B cell (primary cell): ENCODE results near the gene BRDT. TPM values are rescaled to one million over a fixed set of nuclear protein-coding genes. Genes with fewer than 3 reads are reported as not detected.

Experiments used
- ATAC-seq: fragments of 200-7000 bp; cut with Tn5 transposase; one replicate; pipeline ENCODE4 v1.10.0; 2021; ENCODE audit warnings: low read depth, mild to moderate bottlenecking, moderate number of reproducible peaks, moderate library complexity
- CTCF ChIA-PET: fragments of 350-600 bp; sonication (Branson Sonifier 250); formaldehyde crosslinking; loops from one replicate; lab custom pipeline; 2021; ENCODE audit warnings: antibody characterized with exemption, inconsistent platforms; lab: Charles Lee
- POLR2A ChIA-PET: fragments of 350-600 bp; sonication (Branson Sonifier 250); formaldehyde crosslinking; loops from one replicate; lab custom pipeline; 2021; ENCODE audit warnings: antibody characterized with exemption; lab: Charles Lee
- DNase-seq: peaks from one replicate; pipeline ENCODE4 v3.0.0; 2013
- H2AFZ ChIP-seq: 2 replicates; pipeline ENCODE4 v1.6.1; 2012; ENCODE audit warnings: mild to moderate bottlenecking, low read depth, low read length; ENCODE audit not compliant: insufficient read depth, poor library complexity, severe bottlenecking
- H3K27ac ChIP-seq, 2 donors: 1 replicate in 1 of 2; 2 replicates in 1 of 2; pipeline ENCODE4 v1.5.1; 2012 to 2013; ENCODE audit warnings: low read length in 2 of 2, mild to moderate bottlenecking in 2 of 2, moderate library complexity in 1 of 2
- H3K27me3 ChIP-seq, 4 experiments: fragments of 200-600 bp in 1 of 4; sonication (generic) in 1 of 4; replicated peaks in 1 of 4; 1 replicate in 2 of 4; 2 replicates in 2 of 4; pipeline versions ENCODE4 v1.6.1 to v1.7.0; 2013 to 2016; ENCODE audit warnings: low read length in 3 of 4, mild to moderate bottlenecking in 2 of 4, mixed read lengths in 1 of 4, moderate library complexity in 1 of 4; ENCODE audit not compliant: insufficient read depth in 4 of 4, control insufficient read depth in 3 of 4; ENCODE audit errors: control extremely low read depth in 1 of 4
- H3K36me3 ChIP-seq, 2 experiments: replicated peaks in 1 of 2; 1 replicate in 1 of 2; 2 replicates in 1 of 2; pipeline versions ENCODE4 v1.6.1 to v1.7.1; 2013; ENCODE audit warnings: low read length in 1 of 2; ENCODE audit not compliant: insufficient read depth in 2 of 2, control insufficient read depth in 1 of 2; ENCODE audit errors: control extremely low read depth in 1 of 2, extremely low read depth in 1 of 2
- H3K4me1 ChIP-seq, 2 donors: fragments of 200-600 bp in 1 of 2; sonication (generic) in 1 of 2; 1 replicate in 1 of 2; 2 replicates in 1 of 2; pipeline versions ENCODE4 v1.5.1 to v1.6.1; 2013 to 2017; ENCODE audit warnings: low read length in 2 of 2; ENCODE audit not compliant: control insufficient read depth in 2 of 2, insufficient read depth in 2 of 2
- H3K4me2 ChIP-seq: replicated peaks from 2 replicates; pipeline ENCODE3; 2012; ENCODE audit warnings: mild to moderate bottlenecking, low read depth, low read length; ENCODE audit not compliant: poor library complexity, severe bottlenecking
- H3K4me3 ChIP-seq, 5 experiments: fragments of 200-600 bp in 1 of 5; sonication (generic) in 1 of 5; 1 replicate in 3 of 5; 2 replicates in 2 of 5; pipeline versions ENCODE4 v1.5.1 to v1.7.0; 2011 to 2016; ENCODE audit warnings: low read length in 4 of 5, mild to moderate bottlenecking in 4 of 5, low read depth in 2 of 5, control low read depth in 1 of 5, moderate library complexity in 1 of 5; ENCODE audit not compliant: insufficient read depth in 1 of 5; ENCODE audit errors: control extremely low read depth in 1 of 5, extremely low read depth in 1 of 5
- H3K79me2 ChIP-seq: fragments of 200-600 bp; sonication (generic); one replicate; pipeline ENCODE4 v1.6.0; 2016; ENCODE audit warnings: low read length; ENCODE audit not compliant: control insufficient read depth, insufficient read depth
- H3K9ac ChIP-seq: fragments of 200-600 bp; sonication (generic); 2 replicates; pipeline ENCODE4 v1.6.1; 2017; ENCODE audit warnings: mild to moderate bottlenecking, low read length, moderate library complexity
- H3K9me3 ChIP-seq, 3 donors: one replicate each; pipeline versions ENCODE4 v1.6.1 to v1.7.1; 2013; ENCODE audit warnings: low read length in 2 of 3; ENCODE audit not compliant: control insufficient read depth in 2 of 3, insufficient read depth in 1 of 3; ENCODE audit errors: control extremely low read depth in 1 of 3
- H4K20me1 ChIP-seq: 2 replicates; pipeline ENCODE4 v1.6.0; 2012; ENCODE audit warnings: mild to moderate bottlenecking, low read length; ENCODE audit not compliant: insufficient read depth, control insufficient read depth, poor library complexity, severe bottlenecking
- H3K27ac Mint-ChIP-seq: one replicate; pipeline ENCODE4 v1.8.0; 2021; ENCODE audit warnings: mixed read lengths
- H3K27me3 Mint-ChIP-seq: one replicate; pipeline ENCODE4 v1.8.0; 2021; ENCODE audit warnings: mixed read lengths
- H3K4me1 Mint-ChIP-seq: one replicate; pipeline ENCODE4 v1.8.0; 2021; ENCODE audit warnings: mixed read lengths
- H3K4me3 Mint-ChIP-seq: one replicate; pipeline ENCODE4 v1.8.0; 2021; ENCODE audit warnings: mixed read lengths
- H3K9me3 Mint-ChIP-seq: one replicate; pipeline ENCODE4 v1.8.0; 2022; ENCODE audit warnings: mixed read lengths; ENCODE audit not compliant: insufficient read depth
- CTCF ChIP-seq: fragments of 200-600 bp; IDR thresholded peaks from one replicate; pipeline ENCODE4 v1.8.0; 2022; ENCODE audit warnings: antibody characterized with exemption, mild to moderate bottlenecking
- EZH2 ChIP-seq: IDR thresholded peaks from 2 replicates; pipeline ENCODE4 v1.6.1; 2012; ENCODE audit warnings: borderline replicate concordance, low read depth, mild to moderate bottlenecking, moderate library complexity, low read length; ENCODE audit not compliant: insufficient read depth, poor library complexity, severe bottlenecking
- WGBS: methylation state at CpG from one replicate; pipeline ENCODE4 v1.1.5; 2013; ENCODE audit warnings: missing lambda C conversion rate; ENCODE audit not compliant: insufficient coverage; 5-methylcytosine and 5-hydroxymethylcytosine counted together
- intact Hi-C: fragments of 100-400 bp; cut with micrococcal nuclease; formaldehyde crosslinking; loops from one replicate; pipeline ENCODE4 v1.10.0; 2022
- polyA plus RNA-seq: library from polyadenylated mRNA; depleted of rRNA; stranded (reverse); fragments of >200 nt; gene quantifications from 2 replicates; pipeline ENCODE4 v1.2.3, GENCODE V29; 2012
- total RNA-seq, 2 donors: library from RNA; stranded (reverse); fragments of 120-200 nt in 1 of 2; gene quantifications; 1 replicate in 1 of 2; 2 replicates in 1 of 2; pipeline versions ENCODE4 v1.2.3 to v1.2.4, GENCODE V29; 2013 to 2022

BRDT gene
- total and polyA plus RNA-seq, 2 donors (not counting 1 experiment from before 2014, with no cell fraction given), result not detected

DNA sequence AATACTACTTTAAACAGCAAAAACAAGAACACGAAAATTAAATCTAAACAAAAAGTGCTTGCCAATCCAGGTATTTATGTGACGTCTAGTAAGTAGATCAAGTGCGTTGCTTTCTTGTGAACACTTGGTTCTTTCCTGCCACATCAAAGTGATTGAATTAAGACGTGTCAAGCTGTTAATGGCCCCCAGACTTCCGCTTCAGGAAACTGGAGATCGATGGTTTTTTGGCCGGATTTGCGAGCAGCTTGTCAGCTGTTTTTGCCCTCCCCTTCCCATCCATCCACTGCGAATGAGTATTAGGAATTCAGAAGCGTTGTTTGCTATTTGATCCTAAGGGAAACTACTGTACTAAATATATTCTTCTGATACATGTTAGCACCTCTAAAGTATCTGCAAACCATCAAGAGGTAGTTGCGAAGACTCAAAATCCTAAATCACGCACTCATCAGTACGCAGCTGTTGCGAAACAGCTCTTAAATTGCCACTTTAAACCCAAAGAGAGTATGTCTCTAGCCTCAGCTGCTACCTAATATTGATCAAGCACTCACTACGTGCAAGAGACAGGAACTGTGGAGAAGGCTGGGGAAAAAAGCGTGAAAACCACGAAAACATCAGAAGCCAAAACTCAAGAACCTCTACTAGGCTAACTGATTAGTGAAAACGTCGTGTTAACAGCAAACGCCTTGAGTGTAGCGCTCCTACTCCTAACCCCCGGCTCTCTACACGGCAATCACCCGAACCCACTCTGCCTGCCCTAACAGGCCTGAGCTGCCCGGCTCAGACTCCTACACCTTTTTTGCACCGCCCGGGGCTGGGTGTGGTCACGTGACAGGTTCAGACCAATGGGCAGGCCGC is 473 bp upstream of the BRDT start:
- no peak overlapping the region for H3K9ac ChIP-seq
- H4K20me1 ChIP-seq, result no peaks in the 10 kb centered on the region
- H3K4me3 ChIP-seq, result no peak overlapping the region
- POLR2A ChIA-PET, result no interaction called here
- no peak overlapping the region for H3K4me2 ChIP-seq
- DNase-seq (no peak), ATAC-seq (no peak)
- no peak for TF ChIP-seq EZH2
- no peak for TF ChIP-seq CTCF
- intact Hi-C loops, result no loop called here
- 71% methylated on average over 23 of the region's 29 CpGs for whole genome bisulfite sequencing
- H3K4me3 Mint-ChIP-seq, result no peak overlapping the region
- H3K79me2 ChIP-seq, result no peaks in the 10 kb centered on the region
- CTCF ChIA-PET, result no interaction called here
- H3K4me1 Mint-ChIP-seq, result no peaks in the 10 kb centered on the region
- no peak overlapping the region for H3K27ac Mint-ChIP-seq
- no peak overlapping the region for H3K27ac ChIP-seq
- no peaks in the 10 kb centered on the region for H3K4me1 ChIP-seq
- H3K9me3 Mint-ChIP-seq, result no peaks in the 10 kb centered on the region
- H2AFZ ChIP-seq, result peak overlapping the region; percentile 33
- no peaks in the 10 kb centered on the region for H3K27me3 ChIP-seq
- no peaks in the 10 kb centered on the region for H3K36me3 ChIP-seq
- H3K27me3 Mint-ChIP-seq, result peaks cover 12% of the 10 kb centered on the region
- H3K9me3 ChIP-seq, result peaks cover 0 to 7% (median 0%) of the 10 kb centered on the region in 3 donors

DNA sequence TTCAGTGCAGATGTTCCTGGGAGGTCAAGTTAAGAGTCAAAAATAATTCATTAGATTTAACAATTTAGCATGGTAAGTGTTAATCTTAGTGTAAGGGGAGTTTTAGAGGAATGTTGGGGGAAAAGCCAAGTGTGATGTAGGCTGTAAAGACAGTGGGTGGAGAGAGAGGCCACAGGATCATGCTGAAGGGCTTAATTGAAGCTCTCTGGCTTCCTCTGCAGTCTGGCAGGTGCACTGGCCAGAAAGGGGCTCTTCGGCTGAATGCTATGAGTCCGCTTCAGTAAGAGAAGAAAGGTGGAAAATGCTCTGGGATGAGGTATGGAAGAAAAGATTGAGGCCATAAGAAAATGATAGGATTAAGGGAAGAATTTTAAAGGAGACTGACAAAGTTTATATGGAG is 3.0 kb downstream of the BRDT start:
- Histone ChIP-seq H3K4me3 (no peak overlapping the region), H3K27me3 (no peaks in the 10 kb centered on the region), H3K79me2 (no peaks in the 10 kb centered on the region), H3K4me1 (no peaks in the 10 kb centered on the region), H3K27ac (no peak overlapping the region), H3K36me3 (no peaks in the 10 kb centered on the region), H3K9me3 (peaks cover 0 to 7% (median 0%) of the 10 kb centered on the region in 3 donors), H3K4me2 (no peak overlapping the region), H3K9ac (no peak overlapping the region), H4K20me1 (no peaks in the 10 kb centered on the region), H2AFZ (no peak overlapping the region)
- no peak for DNase-seq
- ATAC-seq, result no peak
- 94% methylated on average over 2 of the region's 2 CpGs for WGBS
- H3K4me1 Mint-ChIP-seq, result no peaks in the 10 kb centered on the region
- TF ChIP-seq EZH2 (no peak), CTCF (no peak)
- no peak overlapping the region for H3K4me3 Mint-ChIP-seq
- H3K9me3 Mint-ChIP-seq, result no peaks in the 10 kb centered on the region
- no peak overlapping the region for H3K27ac Mint-ChIP-seq
- intact Hi-C loops, result no loop called here
- ChIA-PET POLR2A (no interaction called here), CTCF (no interaction called here)
- peaks cover 5% of the 10 kb centered on the region for H3K27me3 Mint-ChIP-seq
